BLaER1 (cell line): ENCODE measurements around the gene SLK.
A peak's percentile ranks its signal among the peaks of the same experiment; 100 is the strongest.

Experiments used
- H3K27ac ChIP-seq: shearing (Covaris generic); formaldehyde crosslinking; 2 replicates; pipeline ENCODE4 v1.8.1; 2022
- H3K27me3 ChIP-seq: shearing (Covaris generic); formaldehyde crosslinking; 2 replicates; pipeline ENCODE4 v1.8.1; 2022
- H3K36me3 ChIP-seq: shearing (Covaris generic); formaldehyde crosslinking; 2 replicates; pipeline ENCODE4 v1.8.1; 2022
- H3K4me1 ChIP-seq: shearing (Covaris generic); formaldehyde crosslinking; 2 replicates; pipeline ENCODE4 v1.8.1; 2022
- H3K4me2 ChIP-seq: shearing (Covaris generic); formaldehyde crosslinking; 2 replicates; pipeline ENCODE4 v1.8.1; 2022
- H3K4me3 ChIP-seq: shearing (Covaris generic); formaldehyde crosslinking; 2 replicates; pipeline ENCODE4 v1.8.1; 2022
- H3K9ac ChIP-seq: shearing (Covaris generic); formaldehyde crosslinking; 2 replicates; pipeline ENCODE4 v1.8.1; 2022
- H3K9me3 ChIP-seq: shearing (Covaris generic); formaldehyde crosslinking; 2 replicates; pipeline ENCODE4 v1.8.1; 2022
- H4K20me1 ChIP-seq: shearing (Covaris generic); formaldehyde crosslinking; 2 replicates; pipeline ENCODE4 v1.8.1; 2022
- Cebpa-rat ChIP-seq: shearing (Covaris generic); IDR thresholded peaks from 2 replicates; pipeline ENCODE4 v1.8.1; 2022

Gene SLK

GRCh38 chr10:104043185-104043830, 76.4 kb downstream of the SLK start:
- no peaks in the 10 kb centered on the region for H3K9me3 ChIP-seq
- H4K20me1 ChIP-seq, result no peaks in the 10 kb centered on the region
- no peak overlapping the region for H3K4me3 ChIP-seq
- no peaks in the 10 kb centered on the region for H3K27me3 ChIP-seq
- H3K4me1 ChIP-seq, result peaks cover 7% of the 10 kb centered on the region
- no peak for TF ChIP-seq Cebpa-rat
- H3K36me3 ChIP-seq, result no peaks in the 10 kb centered on the region
- H3K9ac ChIP-seq, result no peak overlapping the region
- H3K4me2 ChIP-seq, result 0 out of 2 replicates have a peak overlapping the region, but pooled peaks have one; percentile 9
- H3K27ac ChIP-seq, result no peak overlapping the region

- TF ChIP-seq Cebpa-rat, result no peak
- Histone ChIP-seq H3K4me1 (peaks cover 7% of the 10 kb centered on the region), H3K4me3 (no peak overlapping the region)
Measured at GRCh38 chr10:104043854-104044253, 76.9 kb downstream of the SLK start.

GRCh38 chr10:104045151-104046089, 78.5 kb downstream of the SLK start:
- Histone ChIP-seq H3K4me2 (no peak overlapping the region), H3K4me1 (peaks cover 7% of the 10 kb centered on the region), H3K36me3 (no peaks in the 10 kb centered on the region), H3K4me3 (no peak overlapping the region), H3K27ac (no peak overlapping the region), H3K9ac (no peak overlapping the region), H3K9me3 (no peaks in the 10 kb centered on the region), H4K20me1 (no peaks in the 10 kb centered on the region), H3K27me3 (no peaks in the 10 kb centered on the region)
- TF ChIP-seq Cebpa-rat, result no peak

More at GRCh38 chr10:104043854-104044253, 76.9 kb downstream of the SLK start:
- no peaks in the 10 kb centered on the region for H3K27me3 ChIP-seq
- H3K36me3 ChIP-seq, result no peaks in the 10 kb centered on the region
- 0 out of 2 replicates have a peak overlapping the region, but pooled peaks have one; percentile 9 for H3K4me2 ChIP-seq
- H4K20me1 ChIP-seq, result no peaks in the 10 kb centered on the region
- H3K9me3 ChIP-seq, result no peaks in the 10 kb centered on the region
- H3K27ac ChIP-seq, result no peak overlapping the region
- H3K9ac ChIP-seq, result no peak overlapping the region

GRCh38 chr10:104046651-104047050, 79.7 kb downstream of the SLK start:
- H3K27ac ChIP-seq, result no peak overlapping the region
- TF ChIP-seq Cebpa-rat, result no peak
- H3K9ac ChIP-seq, result no peak overlapping the region
- H3K9me3 ChIP-seq, result no peaks in the 10 kb centered on the region
- H4K20me1 ChIP-seq, result no peaks in the 10 kb centered on the region
- H3K4me1 ChIP-seq, result peaks cover 7% of the 10 kb centered on the region
- no peaks in the 10 kb centered on the region for H3K36me3 ChIP-seq
- no peaks in the 10 kb centered on the region for H3K27me3 ChIP-seq
- H3K4me3 ChIP-seq, result no peak overlapping the region
- no peak overlapping the region for H3K4me2 ChIP-seq

- Histone ChIP-seq H3K9ac (no peak overlapping the region), H3K27ac (no peak overlapping the region), H3K27me3 (no peaks in the 10 kb centered on the region), H3K9me3 (no peaks in the 10 kb centered on the region), H3K4me2 (no peak overlapping the region), H3K4me1 (no peaks in the 10 kb centered on the region), H4K20me1 (no peaks in the 10 kb centered on the region), H3K4me3 (no peak overlapping the region), H3K36me3 (no peaks in the 10 kb centered on the region)
- no peak for TF ChIP-seq Cebpa-rat
Measured at GRCh38 chr10:104049504-104050250, 82.7 kb downstream of the SLK start.

GRCh38 chr10:104052431-104052830, 85.5 kb downstream of the SLK start:
- Histone ChIP-seq H3K27me3 (no peaks in the 10 kb centered on the region), H3K9me3 (no peaks in the 10 kb centered on the region), H3K4me2 (no peak overlapping the region), H3K4me1 (no peaks in the 10 kb centered on the region), H3K36me3 (no peaks in the 10 kb centered on the region), H4K20me1 (no peaks in the 10 kb centered on the region), H3K4me3 (no peak overlapping the region), H3K9ac (no peak overlapping the region), H3K27ac (no peak overlapping the region)
- no peak for TF ChIP-seq Cebpa-rat

- TF ChIP-seq Cebpa-rat, result no peak
- H3K36me3 ChIP-seq, result no peaks in the 10 kb centered on the region
Measured at GRCh38 chr10:104053201-104053600, 86.3 kb downstream of the SLK start.

GRCh38 chr10:104054430-104054829, 87.5 kb downstream of the SLK start:
- H4K20me1 ChIP-seq, result no peaks in the 10 kb centered on the region
- H3K27me3 ChIP-seq, result no peaks in the 10 kb centered on the region
- H3K27ac ChIP-seq, result no peak overlapping the region
- H3K4me3 ChIP-seq, result no peak overlapping the region
- no peak overlapping the region for H3K9ac ChIP-seq
- H3K9me3 ChIP-seq, result no peaks in the 10 kb centered on the region
- H3K36me3 ChIP-seq, result no peaks in the 10 kb centered on the region
- H3K4me1 ChIP-seq, result no peaks in the 10 kb centered on the region
- H3K4me2 ChIP-seq, result no peak overlapping the region
- TF ChIP-seq Cebpa-rat, result no peak

More at GRCh38 chr10:104053201-104053600, 86.3 kb downstream of the SLK start:
- Histone ChIP-seq H3K27me3 (no peaks in the 10 kb centered on the region), H3K4me3 (no peak overlapping the region), H3K9me3 (no peaks in the 10 kb centered on the region), H3K9ac (no peak overlapping the region), H3K4me2 (no peak overlapping the region), H4K20me1 (no peaks in the 10 kb centered on the region), H3K27ac (no peak overlapping the region), H3K4me1 (no peaks in the 10 kb centered on the region)

- H3K27ac ChIP-seq, result no peak overlapping the region
- H3K4me3 ChIP-seq, result no peak overlapping the region
- no peak overlapping the region for H3K4me2 ChIP-seq
- no peaks in the 10 kb centered on the region for H3K27me3 ChIP-seq
- no peaks in the 10 kb centered on the region for H3K9me3 ChIP-seq
- no peak overlapping the region for H3K9ac ChIP-seq
- no peaks in the 10 kb centered on the region for H3K36me3 ChIP-seq
- no peaks in the 10 kb centered on the region for H4K20me1 ChIP-seq
- no peak for TF ChIP-seq Cebpa-rat
- H3K4me1 ChIP-seq, result no peaks in the 10 kb centered on the region
Measured at GRCh38 chr10:104056619-104057273, 89.8 kb downstream of the SLK start.
